GM23338 (cell line): Measurements from ENCODE around the gene SLC66A2. TPM values are rescaled to one million over a fixed set of nuclear protein-coding genes. Genes with fewer than 3 reads are reported as not detected.

Experiments used
- ATAC-seq: fragments of 200-7000 bp; cut with Tn5 transposase; 3 replicates; pipeline ENCODE4 v1.9.1; 2020
- DNase-seq: peaks from one replicate; pipeline ENCODE4 v3.0.0-alpha.2; 2015; ENCODE audit warnings: low spot score
- H2AFZ ChIP-seq: fragments of 200-600 bp; sonication (generic); 2 replicates; pipeline ENCODE4 v1.8.0; 2016; ENCODE audit warnings: antibody characterized with exemption, mild to moderate bottlenecking, moderate library complexity
- H3F3A ChIP-seq: fragments of 200-600 bp; sonication (generic); replicated peaks from 2 replicates; pipeline ENCODE4 v1.8.0; 2017; ENCODE audit warnings: antibody characterized with exemption, mixed run types, low read depth
- H3K27ac ChIP-seq: fragments of 200-600 bp; sonication (generic); 2 replicates; pipeline ENCODE4 v1.6.1; 2016; ENCODE audit warnings: low read depth
- H3K27me3 ChIP-seq: fragments of 200-600 bp; sonication (generic); 2 replicates; pipeline ENCODE4 v1.8.0; 2016; ENCODE audit warnings: mild to moderate bottlenecking, mixed run types, moderate library complexity; ENCODE audit not compliant: insufficient read depth
- H3K36me3 ChIP-seq: fragments of 200-600 bp; sonication (generic); 2 replicates; pipeline ENCODE4 v1.8.0; 2016; ENCODE audit warnings: mild to moderate bottlenecking; ENCODE audit not compliant: insufficient read depth
- H3K4me1 ChIP-seq: fragments of 200-600 bp; sonication (generic); 2 replicates; pipeline ENCODE4 v1.8.0; 2016; ENCODE audit warnings: mild to moderate bottlenecking, moderate library complexity; ENCODE audit not compliant: insufficient read depth
- H3K4me2 ChIP-seq: fragments of 200-600 bp; sonication (generic); 2 replicates; pipeline ENCODE4 v1.7.1; 2017; ENCODE audit warnings: mixed run types
- H3K4me3 ChIP-seq: fragments of 200-600 bp; sonication (generic); 2 replicates; pipeline ENCODE4 v1.6.1; 2016; ENCODE audit warnings: mixed run types
- H3K79me2 ChIP-seq: fragments of 200-600 bp; sonication (generic); replicated peaks from 2 replicates; pipeline ENCODE4 v1.8.0; 2017; ENCODE audit warnings: mild to moderate bottlenecking; ENCODE audit not compliant: insufficient read depth
- H3K9me2 ChIP-seq: fragments of 200-600 bp; sonication (generic); 2 replicates; pipeline ENCODE4 v1.8.0; 2017; ENCODE audit not compliant: insufficient read depth
- H4K20me1 ChIP-seq: fragments of 200-600 bp; sonication (generic); replicated peaks from 2 replicates; pipeline ENCODE4 v1.8.0; 2017; ENCODE audit warnings: mild to moderate bottlenecking; ENCODE audit not compliant: insufficient read depth
- H3K27ac Mint-ChIP-seq: 2 replicates; pipeline ENCODE4 v1.8.0; 2020; ENCODE audit warnings: inconsistent platforms, mild to moderate bottlenecking, moderate library complexity, mixed read lengths
- H3K27me3 Mint-ChIP-seq: 3 replicates; pipeline ENCODE4 v1.8.0; 2022; ENCODE audit warnings: low read depth, mild to moderate bottlenecking, moderate library complexity, mixed read lengths, inconsistent platforms; ENCODE audit not compliant: insufficient read depth, poor library complexity
- H3K36me3 Mint-ChIP-seq: 3 replicates; pipeline ENCODE4 v1.8.0; 2021; ENCODE audit warnings: low read depth, mild to moderate bottlenecking, inconsistent platforms, moderate library complexity, mixed read lengths
- H3K4me1 Mint-ChIP-seq: 3 replicates; pipeline ENCODE4 v1.8.0; 2020; ENCODE audit warnings: mild to moderate bottlenecking, inconsistent platforms, mixed read lengths
- H3K4me3 Mint-ChIP-seq: 3 replicates; pipeline ENCODE4 v1.8.0; 2021; ENCODE audit warnings: moderate library complexity, mild to moderate bottlenecking, inconsistent platforms, mixed read lengths
- H3K9me3 Mint-ChIP-seq: 3 replicates; pipeline ENCODE4 v1.8.0; 2020; ENCODE audit warnings: moderate library complexity, mild to moderate bottlenecking, inconsistent platforms, mixed read lengths
- ETS1 ChIP-seq: IDR thresholded peaks from 2 replicates; pipeline ENCODE4 v1.6.1; 2016; ENCODE audit warnings: antibody characterized with exemption
- EZH2phosphoT487 ChIP-seq: fragments of 200-600 bp; sonication (generic); IDR thresholded peaks from one replicate; pipeline ENCODE4 v1.8.1; 2018; ENCODE audit warnings: antibody characterized with exemption; ENCODE audit not compliant: unreplicated experiment
- JUNB ChIP-seq: IDR thresholded peaks from one replicate; pipeline ENCODE4 v1.6.1; 2016; ENCODE audit warnings: antibody characterized with exemption; ENCODE audit not compliant: unreplicated experiment
- POLR2AphosphoS5 ChIP-seq: IDR thresholded peaks from 2 replicates; pipeline ENCODE4 v1.6.1; 2016; ENCODE audit warnings: antibody characterized with exemption, low read depth
- STAT1 ChIP-seq: IDR thresholded peaks from one replicate; pipeline ENCODE4 v1.6.1; 2016; ENCODE audit warnings: antibody characterized with exemption; ENCODE audit not compliant: unreplicated experiment
- polyA plus RNA-seq: library from polyadenylated mRNA; unstranded; fragments of >200 nt; fragmentation: Nextera tagmentation; extraction: Ambion mirVana; gene quantifications from 2 replicates; pipeline ENCODE4 v1.2.1, GENCODE V29; 2016
- total RNA-seq: library from RNA; depleted of rRNA; stranded (reverse); fragments of >200 nt; shearing (Covaris generic); gene quantifications from 2 replicates; pipeline ENCODE4 v1.2.3, GENCODE V29; 2014

The SLC66A2 gene
- total and polyA plus RNA-seq, 2 experiments from 2014 or later = 4.0 to 18.1 TPM

GRCh38 chr18:79947881-79948610, 3.4 kb downstream of the SLC66A2 start:
- Mint-ChIP-seq H3K4me3 (no peak overlapping the region), H3K27me3 (peaks cover 31% of the 10 kb centered on the region), H3K36me3 (no peaks in the 10 kb centered on the region; the same call in 2 of the 3 replicates), H3K27ac (no peak overlapping the region), H3K4me1 (peaks cover 17% of the 10 kb centered on the region), H3K9me3 (no peaks in the 10 kb centered on the region; the same call in 2 of the 3 replicates)
- Histone ChIP-seq H3K4me2 (no peak overlapping the region), H3K4me1 (peaks cover 1% of the 10 kb centered on the region; the same call in 1 of the 2 replicates), H4K20me1 (peaks cover 11% of the 10 kb centered on the region; the same call in 1 of the 2 replicates), H3K27ac (no peak overlapping the region), H2AFZ (no peak overlapping the region), H3F3A (0 out of 2 replicates have a peak, but pooled peaks cover 1% of the 10 kb centered on the region), H3K79me2 (no peaks in the 10 kb centered on the region), H3K27me3 (peaks cover 31% of the 10 kb centered on the region), H3K36me3 (no peaks in the 10 kb centered on the region), H3K9me2 (no peaks in the 10 kb centered on the region), H3K4me3 (no peak overlapping the region)
- TF ChIP-seq ETS1 (no peak), EZH2phosphoT487 (no peak), STAT1 (no peak)
- no peak for DNase-seq
- ATAC-seq = no peak

- H3K27ac ChIP-seq = no peak overlapping the region
- no peak for TF ChIP-seq POLR2AphosphoS5
- TF ChIP-seq JUNB = no peak
- H3K4me1 ChIP-seq = no peaks in the 10 kb centered on the region
- no peak overlapping the region for H3K4me2 ChIP-seq
- no peak for DNase-seq
- no peak for ATAC-seq
- Mint-ChIP-seq H3K27ac (no peak overlapping the region), H3K9me3 (no peaks in the 10 kb centered on the region; the same call in 2 of the 3 replicates), H3K27me3 (peaks cover 22% of the 10 kb centered on the region), H3K4me3 (no peak overlapping the region), H3K36me3 (no peaks in the 10 kb centered on the region; the same call in 2 of the 3 replicates), H3K4me1 (peaks cover 17% of the 10 kb centered on the region)
- H3K9me2 ChIP-seq = no peaks in the 10 kb centered on the region
- H3K79me2 ChIP-seq = no peaks in the 10 kb centered on the region
- no peaks in the 10 kb centered on the region for H3K36me3 ChIP-seq
- H3K27me3 ChIP-seq = peaks cover 23% of the 10 kb centered on the region
- H3K4me3 ChIP-seq = no peak overlapping the region
- peaks cover 11% of the 10 kb centered on the region; the same call in 1 of the 2 replicates for H4K20me1 ChIP-seq
- no peaks in the 10 kb centered on the region for H3F3A ChIP-seq
- no peak overlapping the region for H2AFZ ChIP-seq
Measured at GRCh38 chr18:79947054-79947755, 4.2 kb downstream of the SLC66A2 start.
